ENCODE data around the gene SMIM14. TPM values are rescaled to one million over a fixed set of nuclear protein-coding genes. Genes with fewer than 3 reads are reported as not detected.
"Not testable (repeated sequence)": the region's sequence is repeated elsewhere in the genome, so short reads cannot be mapped to it uniquely, and the experiment has no call there.

SMIM14 gene
- total RNA-seq, 2 experiments from 2014 or later = 7.2 to 7.6 TPM

- peaks cover 26% of the 10 kb centered on the region for H3K36me3 Mint-ChIP-seq (ENCODE audit: low read depth)
- peaks cover 29% of the 10 kb centered on the region for H3K9me3 Mint-ChIP-seq
- POLR2A ChIA-PET, DNase-seq, H3K4me3 Mint-ChIP-seq, CTCF ChIA-PET, H3K4me1 Mint-ChIP-seq, H3K27ac Mint-ChIP-seq, H3K27me3 Mint-ChIP-seq: not testable (repeated sequence)
Measured at GRCh38 chr4:39532237-39532636, 106.4 kb downstream of the SMIM14 start.

- Mint-ChIP-seq H3K4me1 (peaks cover 16% of the 10 kb centered on the region), H3K27ac (no peak overlapping the region), H3K27me3 (no peaks in the 10 kb centered on the region), H3K9me3 (peaks cover 29% of the 10 kb centered on the region), H3K4me3 (no peak overlapping the region), H3K36me3 (ENCODE audit: low read depth) (peaks cover 26% of the 10 kb centered on the region)
- CTCF ChIA-PET = no interaction called here
- POLR2A ChIA-PET = no interaction called here
- no peak for DNase-seq
Measured at GRCh38 chr4:39530682-39531081, 108.0 kb downstream of the SMIM14 start.

- peaks cover 29% of the 10 kb centered on the region for H3K9me3 Mint-ChIP-seq
- ChIA-PET CTCF (no interaction called here), POLR2A (no interaction called here)
- H3K27ac Mint-ChIP-seq = no peak overlapping the region
- peaks cover 16% of the 10 kb centered on the region for H3K4me1 Mint-ChIP-seq
- peaks cover 25% of the 10 kb centered on the region for H3K36me3 Mint-ChIP-seq (ENCODE audit: low read depth)
- H3K27me3 Mint-ChIP-seq = no peaks in the 10 kb centered on the region
- DNase-seq = no peak
- H3K4me3 Mint-ChIP-seq = no peak overlapping the region
Measured at GRCh38 chr4:39529534-39529933, 109.1 kb downstream of the SMIM14 start.

GRCh38 chr4:39528061-39528465 lies 110.6 kb downstream of the SMIM14 start:
- peaks cover 21% of the 10 kb centered on the region for H3K36me3 Mint-ChIP-seq (ENCODE audit: low read depth)
- H3K4me3 Mint-ChIP-seq = peak overlapping the region; percentile 97
- H3K4me1 Mint-ChIP-seq = peaks cover 16% of the 10 kb centered on the region
- DNase-seq = no peak
- H3K27ac Mint-ChIP-seq = peak overlapping the region; percentile 60
- ChIA-PET POLR2A (interaction anchor here (1.3 to 2.6 kb wide), 4 partner anchors 8 to 450 kb away, joined by 3 to 15 read pairs (median 9); partner anchors contain the start of genes LIAS, PDS5A and RPL9), CTCF (interaction anchor here (1.2 kb wide), 1 partner anchor 59 kb away, joined by 5 read pairs; no protein-coding TSS in a partner anchor)
- peaks cover 24% of the 10 kb centered on the region for H3K9me3 Mint-ChIP-seq
- no peaks in the 10 kb centered on the region for H3K27me3 Mint-ChIP-seq

GRCh38 chr4:39527296-39528060 lies 111.2 kb downstream of the SMIM14 start, which contains the start of gene UGDH:
UGDH (minus strand) TSS chr4:39527439; CDS start chr4:39521512, 5,927 bp downstream.
- ChIA-PET CTCF (interaction anchor here (0.6 to 1.2 kb wide), 7 partner anchors 9 to 451 kb away, joined by 3 to 7 read pairs (median 4); partner anchors contain the start of genes PDS5A and UBE2K), POLR2A (interaction anchor here (0.7 to 2.6 kb wide), 12 partner anchors 9 to 528 kb away, joined by 3 to 15 read pairs (median 4); partner anchors contain the start of genes LIAS, PDS5A, RPL9 and UBE2K)
- H3K9me3 Mint-ChIP-seq = peaks cover 20% of the 10 kb centered on the region
- H3K4me3 Mint-ChIP-seq = peak within 1 kb of the TSS; percentile 97
- peak within 1 kb of the TSS; percentile 78 for H3K27ac Mint-ChIP-seq
- no peaks in the 10 kb centered on the region for H3K27me3 Mint-ChIP-seq
- peak; percentile 92 for DNase-seq
- peaks cover 16% of the 10 kb centered on the region for H3K4me1 Mint-ChIP-seq
- H3K36me3 Mint-ChIP-seq (ENCODE audit: low read depth) = peaks cover 15% of the 10 kb centered on the region

- H3K4me3 Mint-ChIP-seq = peak overlapping the region; percentile 97
- H3K9me3 Mint-ChIP-seq = peaks cover 15% of the 10 kb centered on the region
- H3K27ac Mint-ChIP-seq = peak overlapping the region; percentile 63
- peaks cover 16% of the 10 kb centered on the region for H3K4me1 Mint-ChIP-seq
- H3K27me3 Mint-ChIP-seq = no peaks in the 10 kb centered on the region
- POLR2A ChIA-PET = interaction anchor here (0.7 to 2.6 kb wide), 12 partner anchors 10 to 529 kb away, joined by 3 to 15 read pairs (median 4); partner anchors contain the start of genes LIAS, PDS5A, RPL9 and UBE2K
- CTCF ChIA-PET = interaction anchor here (0.6 to 1.2 kb wide), 8 partner anchors 9 to 452 kb away, joined by 3 to 7 read pairs (median 4); partner anchors contain the start of genes PDS5A and UBE2K
- DNase-seq = peak; percentile 36
- peaks cover 8% of the 10 kb centered on the region for H3K36me3 Mint-ChIP-seq (ENCODE audit: low read depth)
Measured at GRCh38 chr4:39526765-39527295, 111.8 kb downstream of the SMIM14 start.

- Mint-ChIP-seq H3K4me1 (peaks cover 16% of the 10 kb centered on the region), H3K9me3 (peaks cover 9% of the 10 kb centered on the region), H3K4me3 (peak overlapping the region; percentile 97), H3K27ac (no peak overlapping the region), H3K27me3 (no peaks in the 10 kb centered on the region), H3K36me3 (ENCODE audit: low read depth) (peaks cover 3% of the 10 kb centered on the region)
- CTCF ChIA-PET = interaction anchor here (0.5 to 1.2 kb wide), 3 partner anchors 57 to 385 kb away, joined by 3 to 6 read pairs (median 4); no protein-coding TSS in a partner anchor
- DNase-seq = no peak
- POLR2A ChIA-PET = interaction anchor here (0.8 to 2.6 kb wide), 5 partner anchors 67 to 530 kb away, joined by 3 to 15 read pairs (median 3); partner anchors contain the start of genes LIAS, RPL9 and SMIM14
Measured at GRCh38 chr4:39525822-39526690, 112.6 kb downstream of the SMIM14 start.

GRCh38 chr4:39524161-39524957 lies 114.3 kb downstream of the SMIM14 start:
- Mint-ChIP-seq H3K36me3 (ENCODE audit: low read depth) (no peaks in the 10 kb centered on the region), H3K4me3 (no peak overlapping the region), H3K9me3 (no peaks in the 10 kb centered on the region), H3K27ac (no peak overlapping the region), H3K27me3 (no peaks in the 10 kb centered on the region), H3K4me1 (peaks cover 16% of the 10 kb centered on the region)
- ChIA-PET CTCF (no interaction called here), POLR2A (interaction anchor here (0.6 to 1.6 kb wide), 4 partner anchors 45 to 996 kb away, joined by 4 read pairs; partner anchors contain the start of gene SMIM14)
- no peak for DNase-seq

- Mint-ChIP-seq H3K36me3 (ENCODE audit: low read depth) (no peaks in the 10 kb centered on the region), H3K27me3 (no peaks in the 10 kb centered on the region), H3K4me1 (peaks cover 9% of the 10 kb centered on the region), H3K4me3 (no peak overlapping the region), H3K27ac (no peak overlapping the region), H3K9me3 (no peaks in the 10 kb centered on the region)
- CTCF ChIA-PET = interaction anchor here (1.4 kb wide), 1 partner anchor 53 kb away, joined by 3 read pairs; no protein-coding TSS in a partner anchor
- DNase-seq = no peak
- POLR2A ChIA-PET = no interaction called here
Measured at GRCh38 chr4:39522068-39522467, 116.6 kb downstream of the SMIM14 start.

- Mint-ChIP-seq H3K9me3 (no peaks in the 10 kb centered on the region), H3K27me3 (no peaks in the 10 kb centered on the region), H3K27ac (no peak overlapping the region), H3K4me1 (peaks cover 7% of the 10 kb centered on the region), H3K4me3 (no peak overlapping the region), H3K36me3 (ENCODE audit: low read depth) (no peaks in the 10 kb centered on the region)
- no peak for DNase-seq
- ChIA-PET POLR2A (no interaction called here), CTCF (interaction anchor here (1.7 kb wide), 1 partner anchor 52 kb away, joined by 4 read pairs; no protein-coding TSS in a partner anchor)
Measured at GRCh38 chr4:39521253-39521919, 117.3 kb downstream of the SMIM14 start.

GRCh38 chr4:39518484-39518883 lies 120.2 kb downstream of the SMIM14 start:
- ChIA-PET POLR2A (no interaction called here), CTCF (no interaction called here)
- Mint-ChIP-seq H3K27ac (no peak overlapping the region), H3K27me3 (no peaks in the 10 kb centered on the region), H3K4me1 (no peaks in the 10 kb centered on the region), H3K4me3 (no peak overlapping the region), H3K9me3 (no peaks in the 10 kb centered on the region), H3K36me3 (ENCODE audit: low read depth) (peaks cover 3% of the 10 kb centered on the region)
- DNase-seq = no peak

All from activated CD4-positive, alpha-beta memory T cell treated with anti-CD3 and anti-CD28 coated beads, Interleukin-2, amount 10 ng/mL, durations not matched to agents 7 days and 5 days (primary cell).